Parathyroid adenoma (tissue), 2 donors: ENCODE results near the gene PLPP6.

Experiments used
- H2AFZ ChIP-seq: fragments of 300-600 bp; sonication (generic); one replicate; pipeline ENCODE4 v1.7.0; 2017; ENCODE audit warnings: antibody characterized with exemption, mild to moderate bottlenecking
- H3K27ac ChIP-seq: fragments of 300-600 bp; sonication (generic); one replicate; pipeline ENCODE4 v1.7.0; 2017
- H3K27me3 ChIP-seq: fragments of 300-600 bp; sonication (generic); one replicate; pipeline ENCODE4 v1.7.0; 2017; ENCODE audit warnings: low read length; ENCODE audit not compliant: control insufficient read depth, insufficient read depth
- H3K36me3 ChIP-seq: fragments of 300-600 bp; sonication (generic); one replicate; pipeline ENCODE4 v1.7.0; 2017; ENCODE audit warnings: low read length; ENCODE audit not compliant: control insufficient read depth, insufficient read depth
- H3K4me1 ChIP-seq: fragments of 300-600 bp; sonication (generic); one replicate; pipeline ENCODE4 v1.7.0; 2017; ENCODE audit warnings: control low read depth
- H3K4me2 ChIP-seq: fragments of 300-600 bp; sonication (generic); one replicate; pipeline ENCODE4 v1.7.0; 2017; ENCODE audit warnings: low read length
- H3K4me3 ChIP-seq: fragments of 300-600 bp; sonication (generic); one replicate; pipeline ENCODE4 v1.7.0; 2017; ENCODE audit warnings: low read depth, low read length
- H3K79me2 ChIP-seq: fragments of 300-600 bp; sonication (generic); one replicate; pipeline ENCODE4 v1.7.0; 2017; ENCODE audit warnings: control low read depth
- H3K9ac ChIP-seq: fragments of 300-600 bp; sonication (generic); one replicate; pipeline ENCODE4 v1.7.0; 2017; ENCODE audit warnings: mild to moderate bottlenecking
- H3K9me3 ChIP-seq: fragments of 300-600 bp; sonication (generic); one replicate; pipeline ENCODE4 v1.7.0; 2017; ENCODE audit warnings: low read length; ENCODE audit not compliant: control insufficient read depth
- CTCF ChIP-seq: fragments of 300-600 bp; sonication (generic); IDR thresholded peaks from one replicate; pipeline ENCODE4 v1.7.0; 2017; ENCODE audit warnings: antibody characterized with exemption, mild to moderate bottlenecking
- donor health status: primary hyperparathyroidism.

PLPP6 gene

DNA sequence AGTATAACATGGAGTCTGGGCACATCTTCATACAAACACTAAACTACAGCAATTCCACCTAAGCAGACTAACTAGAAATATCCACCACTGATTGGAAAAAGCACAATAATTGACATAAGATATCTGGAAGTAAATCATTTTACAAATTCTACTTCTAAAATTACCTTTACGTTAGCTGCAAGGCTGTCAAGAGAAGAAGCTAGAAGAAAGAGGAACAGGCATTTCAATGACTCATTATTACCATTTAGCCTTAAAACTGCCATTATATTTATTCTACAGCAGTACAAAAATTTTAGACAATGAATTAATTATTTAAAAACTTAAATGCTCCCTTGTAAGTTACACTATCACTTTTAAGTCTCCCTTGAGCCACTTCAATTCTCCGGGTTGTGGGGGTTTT, 43.4 kb upstream of the PLPP6 start:
- TF ChIP-seq CTCF = no peak
- no peak overlapping the region for H2AFZ ChIP-seq
- H3K9me3 ChIP-seq = no peaks in the 10 kb centered on the region
- H3K27ac ChIP-seq = no peak overlapping the region
- H3K27me3 ChIP-seq = no peaks in the 10 kb centered on the region
- H3K4me1 ChIP-seq = no peaks in the 10 kb centered on the region
- H3K36me3 ChIP-seq = no peaks in the 10 kb centered on the region
- H3K9ac ChIP-seq = no peak overlapping the region
- H3K79me2 ChIP-seq = no peaks in the 10 kb centered on the region
- no peak overlapping the region for H3K4me3 ChIP-seq
- H3K4me2 ChIP-seq = no peak overlapping the region

DNA sequence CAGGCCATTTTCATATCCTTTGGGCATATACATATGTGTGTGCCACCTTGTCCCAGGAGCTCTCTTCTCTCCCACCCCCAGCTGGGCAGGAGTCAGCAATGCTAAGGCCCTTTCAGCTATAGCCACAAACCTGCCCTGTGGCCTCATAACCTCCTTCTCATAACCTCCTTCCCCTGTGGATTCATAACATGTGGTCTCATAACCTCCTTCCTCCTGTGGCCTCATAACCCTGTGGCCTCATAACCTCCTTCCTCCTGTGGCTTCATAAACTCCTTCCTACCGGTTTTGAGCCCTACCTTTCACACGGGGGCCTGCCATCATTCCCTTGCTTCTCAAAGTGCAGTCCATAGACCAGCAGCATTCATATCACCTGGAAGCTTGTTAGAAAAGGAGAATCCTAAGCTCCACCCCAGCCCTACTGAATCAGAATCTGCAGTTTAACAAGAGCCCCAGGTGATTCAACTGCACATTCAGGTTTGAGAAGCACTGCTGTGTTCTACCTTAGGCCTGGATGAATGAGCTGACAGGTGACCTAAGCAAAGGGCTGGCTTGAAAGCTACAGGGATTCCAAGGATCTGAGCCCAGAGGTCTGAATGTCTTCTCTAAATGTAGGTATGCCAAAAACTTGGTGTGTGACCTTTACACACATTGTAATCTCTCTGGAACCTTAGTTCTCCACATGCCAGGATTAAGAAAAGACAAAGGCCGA, 41.9 kb upstream of the PLPP6 start:
- H3K79me2 ChIP-seq = no peaks in the 10 kb centered on the region
- TF ChIP-seq CTCF = no peak
- H3K27me3 ChIP-seq = no peaks in the 10 kb centered on the region
- no peaks in the 10 kb centered on the region for H3K36me3 ChIP-seq
- H3K4me3 ChIP-seq = no peak overlapping the region
- H3K4me2 ChIP-seq = no peak overlapping the region
- H3K9ac ChIP-seq = no peak overlapping the region
- no peak overlapping the region for H3K27ac ChIP-seq
- H2AFZ ChIP-seq = no peak overlapping the region
- H3K4me1 ChIP-seq = no peaks in the 10 kb centered on the region
- no peaks in the 10 kb centered on the region for H3K9me3 ChIP-seq

DNA sequence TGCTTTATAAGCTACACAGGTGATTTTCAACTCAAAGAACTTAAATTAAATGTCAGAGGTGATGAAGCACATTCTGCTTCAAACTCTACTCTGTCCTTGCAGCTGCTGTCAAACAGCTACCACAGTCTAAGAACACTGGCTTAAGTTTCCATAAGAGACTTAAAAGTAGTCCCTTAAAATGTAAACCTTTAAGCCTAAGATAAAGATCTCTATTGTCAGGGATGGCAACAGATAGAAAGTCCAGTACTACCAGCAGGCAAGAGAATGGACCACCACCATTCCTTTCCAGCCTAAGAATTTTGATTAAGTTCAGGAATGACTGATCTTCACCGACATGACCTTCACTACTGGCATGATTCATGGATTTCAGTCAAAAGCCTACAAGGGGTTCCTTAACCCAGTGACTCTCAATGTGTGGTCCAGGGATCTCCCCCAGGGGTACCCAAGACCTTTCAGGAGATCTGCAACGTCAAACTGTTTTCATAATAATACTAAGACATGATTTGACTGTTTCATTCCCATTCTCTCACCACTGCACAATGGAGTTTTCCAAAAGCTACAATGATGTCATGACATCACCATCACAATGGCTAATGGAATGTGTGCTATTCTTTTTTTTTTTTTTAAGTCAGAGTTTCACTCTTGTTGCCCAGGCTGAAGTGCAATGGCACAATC, 41.1 kb upstream of the PLPP6 start:
- H3K36me3 ChIP-seq = no peaks in the 10 kb centered on the region
- no peak overlapping the region for H3K9ac ChIP-seq
- no peaks in the 10 kb centered on the region for H3K4me1 ChIP-seq
- H3K4me3 ChIP-seq = no peak overlapping the region
- no peak overlapping the region for H3K4me2 ChIP-seq
- no peaks in the 10 kb centered on the region for H3K79me2 ChIP-seq
- no peak overlapping the region for H3K27ac ChIP-seq
- no peaks in the 10 kb centered on the region for H3K27me3 ChIP-seq
- H3K9me3 ChIP-seq = no peaks in the 10 kb centered on the region
- TF ChIP-seq CTCF = no peak
- no peak overlapping the region for H2AFZ ChIP-seq

GRCh38 chr9:4622016-4622415, 40.1 kb upstream of the PLPP6 start:
- H3K27ac ChIP-seq = no peak overlapping the region

More at GRCh38 chr9:4622016-4622415, 40.1 kb upstream of the PLPP6 start:
- H3K9me3 ChIP-seq = no peaks in the 10 kb centered on the region
- H3K9ac ChIP-seq = no peak overlapping the region
- no peak overlapping the region for H2AFZ ChIP-seq
- no peaks in the 10 kb centered on the region for H3K79me2 ChIP-seq
- H3K4me2 ChIP-seq = no peak overlapping the region
- no peak for TF ChIP-seq CTCF
- H3K4me1 ChIP-seq = no peaks in the 10 kb centered on the region
- H3K27me3 ChIP-seq = no peaks in the 10 kb centered on the region
- H3K36me3 ChIP-seq = no peaks in the 10 kb centered on the region
- H3K4me3 ChIP-seq = no peak overlapping the region
